Activated effector memory CD4-positive, alpha-beta T cell treated with Interleukin-2 at 50 U/mL for 16 hours (primary cell): ENCODE results near the gene PKIG.

Experiments used
- DNase-seq: peaks from one replicate; pipeline ENCODE4 v3.0.0-alpha.2; 2020

PKIG gene

DNA sequence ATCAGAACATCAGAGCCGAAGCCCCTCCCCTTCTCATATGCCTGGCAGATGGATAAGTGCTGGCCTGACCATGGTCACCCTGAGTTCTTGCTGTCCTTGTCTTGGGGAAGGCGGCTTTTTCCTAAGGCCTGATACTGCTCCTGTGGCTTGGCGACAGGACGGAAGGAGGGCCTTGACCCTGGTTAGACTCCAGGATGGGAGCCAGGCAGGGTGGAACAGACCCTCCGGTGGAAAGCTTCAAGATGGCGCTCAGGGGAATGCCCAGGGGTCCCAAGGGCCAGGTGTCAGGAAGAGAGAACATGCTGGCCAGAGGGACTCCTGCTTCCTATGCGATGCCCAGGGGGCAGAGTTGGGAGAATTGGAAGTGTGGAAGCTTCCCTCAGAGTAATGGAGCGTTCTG, 39.6 kb downstream of the PKIG start:
- DNase-seq = no peak

DNA sequence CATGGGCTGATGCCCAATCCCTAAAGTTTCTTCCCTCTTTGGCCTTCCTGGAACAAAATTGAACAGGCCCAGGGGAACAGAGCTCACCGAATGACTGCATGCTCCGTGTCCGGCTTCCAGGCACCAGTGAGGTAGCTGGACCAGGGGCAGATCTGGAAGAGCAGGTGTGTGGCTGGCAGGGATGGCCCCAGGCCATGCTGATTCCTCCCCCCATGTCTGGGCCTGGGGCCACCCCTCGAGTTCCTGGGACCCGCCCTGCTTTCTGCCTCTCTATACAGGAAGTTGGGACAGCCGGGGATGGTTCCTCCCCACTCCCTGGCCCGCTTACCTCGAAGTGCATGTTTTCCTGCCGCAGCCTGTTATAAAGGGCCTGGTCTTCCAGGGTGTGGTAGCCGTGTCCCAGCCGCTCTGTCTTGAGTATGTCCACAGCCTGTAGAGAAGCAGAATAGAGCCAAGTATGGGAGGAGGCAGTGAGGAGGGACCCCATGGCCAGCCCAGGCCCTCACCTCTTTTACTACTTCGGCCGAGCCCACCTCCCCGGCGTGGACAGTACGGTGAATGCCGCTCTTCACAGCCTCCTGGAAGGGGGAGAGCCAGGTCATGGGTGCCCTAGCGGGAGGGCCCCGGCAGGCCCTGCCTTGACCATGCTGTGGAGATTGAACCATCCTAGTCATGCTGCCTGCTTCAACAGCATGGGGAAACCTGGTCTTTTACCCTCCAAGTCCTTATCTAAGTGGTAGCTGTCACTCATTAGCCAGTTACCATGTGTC, 40.3 kb downstream of the PKIG start:
- DNase-seq = no peak

DNA sequence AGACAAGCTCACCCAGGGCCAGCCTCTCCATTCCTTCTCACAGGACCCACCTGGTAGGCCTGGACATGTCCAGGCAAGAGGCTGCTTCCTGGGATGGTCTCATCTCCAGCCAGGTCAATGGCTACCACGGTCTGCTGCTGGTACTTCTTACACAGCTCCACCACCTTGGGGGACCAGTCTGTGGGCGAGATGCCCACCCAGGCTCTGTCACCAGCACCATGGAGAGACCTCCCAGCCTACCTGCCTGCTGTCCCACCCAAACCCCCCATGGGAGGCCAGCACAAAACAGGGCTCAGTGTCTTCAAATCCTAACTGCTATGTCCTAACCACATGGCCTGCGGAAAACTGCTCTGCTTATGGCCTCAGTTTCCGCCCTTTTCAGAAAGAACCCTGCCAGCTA, 41.8 kb downstream of the PKIG start:
- no peak for DNase-seq

DNA sequence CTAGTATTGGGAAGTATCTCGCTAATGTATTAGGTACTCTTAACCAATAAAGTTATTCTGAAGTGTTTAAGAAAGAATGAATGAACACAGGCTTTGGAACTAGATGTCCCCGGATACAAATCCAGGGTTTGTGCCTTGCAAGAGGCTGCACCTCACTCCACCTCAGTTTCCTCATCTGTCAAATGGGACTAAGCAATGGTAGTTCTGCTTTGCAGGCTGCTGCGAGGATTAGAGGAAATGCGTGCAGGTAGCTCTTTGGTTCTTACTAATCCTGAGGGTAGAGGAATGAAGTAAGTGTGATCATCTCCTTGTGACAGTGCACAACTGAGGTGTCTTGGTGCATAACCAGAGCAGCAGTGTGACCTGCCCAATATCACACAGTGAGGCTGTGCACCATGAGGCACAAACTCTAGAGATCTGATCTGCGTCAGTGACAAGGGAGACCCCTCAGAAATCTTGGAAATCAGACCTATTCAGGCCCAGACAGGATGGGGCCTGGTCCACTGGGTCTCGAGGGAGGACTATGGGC, 42.4 kb downstream of the PKIG start:
- DNase-seq = no peak

DNA sequence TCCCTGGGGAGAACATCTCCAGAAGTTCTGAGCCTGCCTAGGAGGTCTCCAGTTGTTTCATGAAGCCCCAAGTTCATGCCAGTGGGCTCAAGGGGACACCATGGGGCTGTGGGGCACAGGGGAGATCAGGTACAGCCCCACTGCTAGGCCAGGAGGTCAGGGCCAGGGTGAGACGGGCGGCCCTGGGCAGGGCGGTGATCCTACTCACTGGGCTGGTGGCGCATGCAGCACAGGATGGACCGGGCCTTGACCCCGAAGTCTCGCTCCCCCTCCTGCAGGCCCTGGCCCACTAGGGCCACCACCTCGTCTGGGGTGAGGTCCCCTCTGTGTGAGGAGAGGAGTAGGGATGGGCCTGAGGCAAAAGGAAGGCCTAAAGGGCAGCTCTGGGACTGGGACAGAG, 43.0 kb downstream of the PKIG start:
- no peak for DNase-seq

DNA sequence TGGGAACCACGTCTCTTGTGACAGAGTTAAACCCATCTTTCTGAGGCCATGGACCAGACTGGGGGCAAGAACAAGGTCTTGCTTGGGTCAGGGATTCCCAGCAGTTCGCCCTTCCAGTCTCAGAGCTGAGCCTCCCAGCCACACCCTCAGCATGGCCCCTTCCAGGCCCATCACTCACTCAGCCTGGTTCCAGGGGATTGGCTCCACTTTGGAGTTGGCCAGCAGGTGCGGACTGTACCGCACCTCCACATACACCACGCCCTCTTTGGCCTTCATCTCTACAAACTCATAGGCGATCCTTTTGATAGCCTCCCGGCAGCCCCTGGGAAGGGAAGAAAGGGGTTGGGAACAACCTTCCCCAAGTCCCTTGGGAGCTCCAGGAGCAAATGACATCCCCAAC, 43.9 kb downstream of the PKIG start:
- DNase-seq = no peak

DNA sequence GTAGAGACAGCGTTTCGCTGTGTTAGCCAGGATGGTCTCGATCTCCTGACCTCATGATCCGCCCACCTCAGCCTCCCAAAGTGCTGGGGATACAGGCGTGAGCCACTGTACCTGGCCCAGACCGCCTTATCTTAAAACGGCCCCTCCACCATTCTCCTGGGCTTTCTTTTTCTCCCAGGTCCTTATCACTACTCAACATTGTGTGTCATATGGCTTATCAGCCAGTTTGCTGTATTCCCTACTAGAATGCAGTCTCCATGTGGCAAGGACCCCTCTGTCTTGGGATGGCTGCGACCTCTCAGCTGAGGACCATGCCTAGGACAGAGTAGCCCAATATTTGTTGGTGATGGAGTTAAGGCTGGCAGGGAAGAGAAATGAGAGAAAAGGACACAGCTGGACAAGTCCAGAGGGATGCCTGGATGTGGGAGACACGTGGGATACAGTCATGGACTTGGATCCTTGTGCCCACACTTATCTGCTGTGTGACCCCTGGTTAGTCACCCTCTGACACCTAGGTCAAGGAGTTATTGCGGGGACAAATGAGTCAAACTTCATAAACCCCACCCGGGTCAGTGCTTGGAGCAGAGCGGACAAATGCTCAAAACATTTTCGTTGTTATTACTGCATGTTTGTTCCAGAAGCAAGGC, 45.1 kb downstream of the PKIG start:
- no peak for DNase-seq

DNA sequence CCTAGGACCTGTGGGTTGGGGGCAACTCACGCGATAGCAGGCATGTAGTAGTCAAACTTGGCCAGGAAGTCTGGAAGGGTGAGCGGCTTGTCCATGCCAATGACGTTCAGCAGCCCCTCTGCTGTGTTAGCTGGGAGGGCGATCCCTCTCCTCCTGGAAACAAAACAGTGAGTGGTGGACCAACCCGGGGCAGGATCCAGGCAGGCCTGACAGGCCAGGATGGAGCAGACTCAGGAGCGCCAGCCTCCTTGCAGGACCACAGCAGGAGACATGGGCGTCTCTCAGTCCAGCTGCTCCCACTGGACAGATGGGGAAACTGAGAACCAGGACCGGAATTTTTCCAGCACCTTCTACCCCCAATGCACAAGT, 46.6 kb downstream of the PKIG start:
- no peak for DNase-seq

DNA sequence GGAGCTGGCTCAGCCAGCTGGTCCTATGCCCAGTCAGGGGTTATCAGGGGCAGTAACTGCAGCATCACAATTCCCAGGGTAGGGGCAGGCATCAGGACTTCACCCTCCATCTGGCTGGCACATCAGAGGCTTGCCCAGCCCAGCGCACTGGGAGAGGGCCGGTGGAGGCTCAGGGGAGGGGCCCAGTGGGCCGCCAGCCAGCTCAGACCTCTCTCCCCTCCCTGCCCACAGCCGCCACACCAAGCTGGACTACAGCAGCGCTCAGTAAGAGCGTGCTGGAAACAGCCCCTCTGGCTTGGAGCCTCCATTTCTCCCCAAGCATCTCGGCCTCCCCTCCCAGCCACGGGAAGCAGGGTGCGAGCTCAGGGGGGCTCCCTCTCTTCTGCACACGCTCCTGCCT, 47.2 kb downstream of the PKIG start:
- DNase-seq = no peak

DNA sequence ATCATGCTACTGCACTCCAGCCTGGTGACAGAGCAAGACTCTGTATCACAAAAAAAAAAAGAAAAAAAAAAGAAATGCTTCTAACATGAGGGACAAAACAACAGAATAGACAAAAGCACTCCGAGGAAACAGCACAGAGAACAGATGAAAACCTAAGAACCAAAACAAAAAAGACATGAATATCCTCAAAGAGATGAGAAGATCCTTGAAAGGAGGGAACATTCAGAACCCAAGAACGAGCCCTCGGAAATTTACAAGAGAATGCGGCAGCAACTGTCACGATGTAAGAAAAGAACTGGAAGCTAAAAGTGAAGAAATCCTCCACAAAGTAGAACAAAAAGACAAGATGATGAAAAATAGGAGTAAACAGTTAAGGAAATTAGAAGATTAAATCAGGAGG, 47.9 kb downstream of the PKIG start:
- no peak for DNase-seq

DNA sequence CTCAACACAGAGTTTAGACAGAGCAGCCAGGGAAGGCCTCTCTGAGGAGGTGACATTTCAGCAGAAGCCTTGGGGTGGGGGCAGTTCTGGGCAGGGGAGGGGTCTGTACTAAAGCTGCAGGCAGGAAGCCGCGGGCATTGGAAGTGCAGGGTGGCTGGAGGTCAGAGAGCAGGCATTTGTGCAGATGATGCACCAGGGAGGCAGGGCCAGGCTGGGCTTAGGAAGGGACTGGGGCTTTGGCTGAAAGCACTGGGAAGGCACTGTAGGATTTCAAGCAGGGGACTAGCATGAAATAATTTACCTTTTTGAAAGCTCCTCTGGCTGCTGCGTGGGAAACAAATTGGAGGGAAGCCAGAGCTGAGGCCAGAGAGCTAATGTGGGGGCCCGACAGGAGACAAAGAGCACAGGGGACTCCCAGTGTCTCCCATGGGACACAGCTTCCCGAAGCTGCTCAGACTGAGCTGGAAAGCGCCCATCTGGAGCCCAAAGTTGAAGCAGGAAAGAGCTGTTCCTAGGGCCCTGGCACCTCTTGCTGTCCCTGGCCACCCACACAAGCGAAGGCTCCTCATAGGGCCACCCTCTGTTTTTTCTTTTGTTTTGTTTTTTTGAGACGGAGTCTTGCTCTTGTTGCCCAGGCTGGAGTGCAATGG, 49.8 kb downstream of the PKIG start:
- DNase-seq = no peak

DNA sequence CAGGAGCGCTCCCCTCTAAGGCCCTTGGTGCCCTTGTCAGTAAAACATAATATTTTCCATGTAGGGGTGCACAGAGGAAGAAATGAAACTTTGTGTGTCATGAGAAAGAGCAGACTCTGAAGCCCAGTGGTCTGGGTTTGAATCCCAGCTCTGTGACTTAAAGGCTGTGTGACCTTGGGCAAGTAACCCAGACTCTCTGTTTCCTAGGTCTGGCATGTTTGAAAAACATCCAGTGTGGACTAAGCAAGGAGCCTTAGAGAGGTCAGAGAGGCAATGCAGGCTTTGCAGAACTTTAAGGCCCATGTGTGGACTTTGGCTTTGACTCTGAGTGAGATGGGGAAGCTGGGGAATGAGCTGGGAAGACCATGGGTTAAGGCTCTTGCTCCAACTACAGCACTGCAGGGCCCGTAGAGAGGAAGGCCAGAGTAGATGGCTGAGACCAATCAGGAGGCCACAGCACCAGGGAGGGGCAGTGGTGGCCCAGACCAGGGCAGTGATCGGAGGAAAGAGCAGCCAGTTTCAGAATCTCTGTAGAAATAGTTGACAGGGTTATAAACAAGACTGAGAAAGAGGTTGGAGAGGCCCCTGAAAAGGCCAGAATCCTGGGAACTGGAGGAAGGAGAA, 50.9 kb downstream of the PKIG start:
- DNase-seq = no peak

DNA sequence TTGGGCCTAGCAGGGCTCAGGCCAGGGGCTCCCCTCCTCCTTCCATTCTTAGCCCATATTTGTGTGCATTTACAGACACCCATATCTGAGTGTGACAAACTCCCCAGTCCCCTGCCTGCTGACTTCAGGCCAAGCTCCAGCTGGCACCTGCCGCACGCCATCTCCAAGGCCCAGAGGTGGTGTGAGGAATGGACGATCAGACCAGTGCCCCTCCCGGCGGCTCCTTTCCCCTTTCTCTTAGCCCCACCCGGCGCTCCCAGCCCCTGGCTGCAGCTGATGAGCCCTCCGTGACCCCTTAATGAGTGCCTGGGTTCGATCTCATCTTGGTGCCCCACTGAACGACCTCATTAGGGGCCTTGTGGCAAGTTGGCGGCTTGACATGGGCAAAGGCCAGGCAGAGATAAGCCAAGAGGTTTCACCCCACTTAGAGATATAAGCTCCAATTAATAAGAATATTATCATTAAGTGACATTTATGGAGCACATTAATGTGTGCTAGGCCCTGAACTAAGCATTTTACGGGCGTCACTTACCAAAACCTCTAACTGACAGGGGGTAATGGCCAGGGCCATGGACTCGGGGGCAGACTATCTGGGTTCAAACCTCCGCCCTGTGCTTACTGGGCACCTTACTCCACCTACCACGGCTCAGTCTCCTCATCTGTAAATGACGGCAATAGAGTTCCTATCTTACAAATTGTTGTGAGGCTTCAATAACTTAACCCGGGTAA, 51.7 kb downstream of the PKIG start:
- no peak for DNase-seq

DNA sequence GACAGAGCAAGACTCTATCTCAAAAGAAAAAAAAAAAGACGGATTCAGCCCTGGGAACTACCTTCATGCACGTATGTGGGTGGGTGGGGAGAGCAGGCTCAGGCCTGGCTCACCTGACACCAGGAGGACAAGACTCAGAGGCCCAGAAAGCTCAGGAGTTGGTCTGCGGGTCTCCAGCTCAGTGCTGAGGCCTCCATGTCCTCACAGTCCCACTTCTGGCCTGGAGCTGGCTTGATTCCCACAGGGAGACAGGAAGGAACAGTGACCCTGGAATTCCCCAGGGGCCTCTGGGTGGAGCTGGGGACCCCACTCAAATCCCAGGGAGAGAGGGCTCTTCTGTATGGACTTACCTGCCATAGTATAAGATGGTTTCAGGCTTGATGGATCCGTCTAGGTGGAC, 53.5 kb downstream of the PKIG start:
- DNase-seq = no peak

DNA sequence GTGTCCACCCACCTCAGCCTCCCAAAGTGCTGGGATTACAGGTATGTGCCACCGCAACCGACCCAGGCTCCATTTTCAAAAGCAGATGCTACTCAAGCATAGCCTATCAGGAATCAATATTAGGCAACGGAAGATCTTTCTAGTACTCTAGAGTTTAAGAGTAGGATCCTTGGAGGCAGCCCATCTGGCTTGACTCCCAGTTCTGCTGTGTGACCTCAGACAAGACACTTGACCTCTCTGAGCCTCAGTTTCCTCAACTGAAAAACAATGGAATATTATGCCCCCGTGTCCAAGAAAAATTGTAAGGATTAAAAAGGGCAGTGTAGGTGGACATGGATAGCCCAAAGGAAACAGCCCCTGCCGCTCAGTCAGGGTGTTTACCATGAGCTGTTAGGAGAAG, 54.7 kb downstream of the PKIG start:
- DNase-seq = no peak

DNA sequence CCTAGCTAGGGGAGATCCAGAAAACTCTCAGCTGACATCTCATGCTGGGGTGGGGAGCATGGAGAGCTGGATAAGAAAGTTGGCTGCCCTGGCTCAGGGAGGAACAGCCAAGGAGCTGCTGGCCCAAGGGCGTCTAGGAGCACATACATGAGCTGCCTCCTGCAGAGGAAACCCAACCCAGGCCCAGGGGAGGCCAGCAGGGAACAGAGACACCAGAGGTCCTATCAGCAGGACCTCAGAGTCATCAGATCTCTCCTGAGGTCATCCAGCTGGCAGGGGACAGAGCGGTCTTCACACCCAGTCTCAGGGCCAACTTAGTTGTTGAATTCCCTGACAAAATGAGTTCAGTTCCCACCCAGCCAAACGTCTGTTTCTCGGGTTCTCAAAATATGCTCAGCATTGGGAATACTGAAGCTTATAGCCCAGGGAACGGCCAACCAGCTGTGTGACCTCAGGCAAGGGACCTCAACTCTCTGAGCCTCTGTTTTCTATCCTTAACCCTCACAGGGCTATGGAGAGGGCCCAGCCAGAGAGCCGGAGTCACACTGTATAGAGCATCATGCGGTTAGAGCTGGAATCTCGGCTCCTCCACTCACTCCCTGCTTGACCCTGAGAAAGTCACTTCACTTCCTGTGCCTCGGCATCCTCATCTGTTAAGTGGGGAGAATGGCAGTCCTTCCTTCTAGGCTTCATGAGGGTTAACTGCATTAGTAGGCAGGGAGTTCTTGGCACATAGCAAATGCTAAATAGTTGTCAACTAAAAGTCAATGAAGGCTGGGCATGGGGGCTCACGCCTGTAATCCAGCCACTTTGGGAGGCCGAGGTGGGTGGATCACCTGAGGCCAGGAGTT, 55.4 kb downstream of the PKIG start:
- DNase-seq = no peak

DNA sequence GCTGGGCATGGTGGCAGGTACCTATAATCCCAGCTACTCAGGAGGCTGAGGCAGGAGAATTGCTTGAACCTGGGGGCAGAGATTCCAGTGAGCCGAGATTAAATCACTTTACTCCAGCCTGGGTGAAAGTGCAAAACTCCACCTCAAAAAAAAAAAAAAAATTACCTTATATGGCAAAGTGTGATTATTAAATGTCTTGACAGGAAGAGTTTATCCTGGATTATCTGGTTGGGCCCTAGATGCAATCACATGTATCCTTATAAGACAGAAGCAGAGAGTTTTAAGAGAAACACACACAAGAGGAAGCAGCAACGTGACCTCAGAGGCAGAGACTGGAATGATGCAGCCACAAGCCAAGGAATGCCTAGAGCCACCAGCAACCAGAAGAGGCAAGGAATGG, 58.1 kb downstream of the PKIG start:
- DNase-seq = no peak

DNA sequence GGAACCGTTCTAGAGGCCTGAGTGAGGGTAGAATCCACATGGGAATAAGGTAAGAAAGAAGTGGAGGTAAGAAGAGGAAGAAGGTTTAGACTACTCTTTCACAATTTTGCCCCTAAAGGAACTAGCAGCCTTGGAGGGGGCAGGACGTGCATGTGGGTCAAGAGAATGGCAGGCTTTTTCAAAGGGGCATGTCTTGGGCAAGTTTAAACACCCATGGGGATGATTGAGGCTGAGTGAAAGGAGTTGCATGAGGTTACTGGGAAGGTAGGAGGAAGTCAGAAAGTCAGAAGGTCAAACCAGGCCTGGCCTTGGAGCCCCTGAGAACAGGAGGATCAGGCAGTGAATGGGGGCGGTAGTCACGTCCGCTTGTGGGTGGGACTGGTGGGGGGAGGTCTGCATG, 58.9 kb downstream of the PKIG start:
- no peak for DNase-seq

DNA sequence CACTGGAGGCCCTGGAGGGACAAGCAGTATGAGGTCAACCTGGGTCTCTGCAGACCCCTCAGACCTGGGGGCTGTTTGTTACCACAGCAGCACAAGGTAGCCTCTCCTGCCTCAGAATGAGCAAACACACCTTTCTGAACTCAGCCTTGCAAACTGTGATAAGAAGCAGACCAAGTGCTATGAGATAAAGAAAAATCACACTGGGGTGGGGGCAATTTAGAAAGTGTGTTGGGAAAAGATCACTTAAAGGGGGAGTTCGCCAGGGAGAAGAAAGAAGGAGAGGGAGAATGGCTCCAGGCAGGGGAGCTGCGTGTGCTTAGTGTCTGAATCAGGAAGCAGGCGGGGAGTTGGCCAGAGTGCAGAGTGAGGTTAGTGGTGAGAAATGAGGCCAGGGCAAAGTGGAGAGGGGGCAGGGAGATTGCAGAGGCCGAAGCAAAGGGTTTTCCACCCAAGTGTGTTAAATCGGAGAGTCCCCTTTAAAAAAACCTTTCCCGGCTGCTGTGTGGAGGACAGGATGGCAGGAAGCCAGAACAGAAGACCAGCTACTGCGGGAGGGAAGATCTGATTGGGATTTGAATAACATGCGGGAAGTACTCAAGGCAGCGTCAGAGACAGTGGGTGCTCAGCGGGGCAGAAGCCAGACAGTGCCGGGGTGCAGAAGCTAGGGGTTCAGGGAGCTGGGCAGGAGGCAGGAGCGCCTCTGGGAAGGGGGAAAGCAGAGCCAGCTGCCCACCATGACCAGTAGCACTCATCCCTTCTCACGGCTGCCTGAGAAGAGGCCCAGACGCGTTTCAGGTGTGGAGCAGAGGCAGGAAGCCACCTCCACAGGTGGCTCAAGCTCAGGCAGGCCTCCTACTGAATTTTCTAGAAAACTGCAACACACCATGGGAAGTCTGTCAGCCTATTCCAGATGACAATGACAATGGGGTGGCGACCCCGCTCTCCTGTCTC, 60.1 kb downstream of the PKIG start:
- DNase-seq = no peak

DNA sequence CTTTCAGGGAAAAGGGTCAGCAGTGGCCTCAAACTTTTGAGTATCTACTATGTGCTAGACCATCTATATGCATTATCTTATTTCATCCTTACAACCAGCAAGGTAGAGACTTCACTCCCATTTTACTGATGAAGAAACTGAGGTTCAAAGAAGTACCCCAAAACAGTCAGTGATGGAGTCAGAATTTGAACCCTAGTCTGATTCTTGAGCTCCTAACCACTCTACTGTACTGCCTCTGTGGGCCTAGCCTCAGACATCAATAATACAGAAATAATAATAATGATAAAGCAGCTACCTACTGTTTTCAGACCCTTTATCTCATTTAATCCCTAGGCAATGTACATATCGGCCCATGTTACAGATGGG, 60.8 kb downstream of the PKIG start:
- DNase-seq = no peak
